Measurements from ENCODE around the gene DEPDC1B.
"Not testable (repeated sequence)": the region's sequence is repeated elsewhere in the genome, so short reads cannot be mapped to it uniquely, and the experiment has no call there.

The DEPDC1B gene

GRCh38 chr5:60634051-60634450, 65.9 kb downstream of the DEPDC1B start:
- FAIRE-seq, result no peak
- no peak for TF ChIP-seq POLR2AphosphoS5 (IDR thresholded peaks at IDR 0.05; ENCODE audit: low read depth, low read length)
- no peak for DNase-seq (ENCODE audit: insufficient read length, low spot score)

DNA sequence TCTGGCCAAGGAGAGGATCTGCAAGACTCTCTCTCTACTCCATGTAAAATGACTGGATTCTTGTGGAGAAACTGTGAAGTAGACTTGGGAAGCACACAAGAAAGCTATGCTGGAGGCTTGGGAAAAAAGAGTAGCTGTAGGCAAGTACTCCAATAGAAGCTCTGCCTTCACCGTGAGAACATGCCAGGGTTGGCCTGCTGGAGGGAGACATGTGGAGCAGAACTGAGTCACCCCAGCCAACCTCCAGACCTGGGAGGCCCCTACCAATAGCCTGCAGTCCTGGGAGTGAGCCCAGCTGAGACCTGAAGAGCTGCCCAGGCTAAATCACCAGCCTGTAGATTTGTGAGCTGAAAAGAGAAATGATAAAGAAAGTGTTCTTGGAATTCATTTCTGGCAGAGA, 66.6 kb downstream of the DEPDC1B start:
- DNase-seq (ENCODE audit: insufficient read length, low spot score), result no peak
- TF ChIP-seq SPI1 (IDR thresholded peaks at IDR 0.05; ENCODE audit: low read depth, low read length), result no peak
- no peak for TF ChIP-seq PAX5 (IDR thresholded peaks at IDR 0.05; ENCODE audit: insufficient read depth, low read length, severe bottlenecking)
- TF ChIP-seq POU2F2 (IDR thresholded peaks at IDR 0.05; ENCODE audit: low read depth, low read length), result no peak
- TF ChIP-seq TAF1 (IDR thresholded peaks at IDR 0.05; ENCODE audit: low read depth, low read length), result no peak
- no peak for TF ChIP-seq POLR2AphosphoS5 (IDR thresholded peaks at IDR 0.05; ENCODE audit: low read depth, low read length)
- no peak for TF ChIP-seq POLR2A (IDR thresholded peaks at IDR 0.05; ENCODE audit: low read depth, low read length)

DNA sequence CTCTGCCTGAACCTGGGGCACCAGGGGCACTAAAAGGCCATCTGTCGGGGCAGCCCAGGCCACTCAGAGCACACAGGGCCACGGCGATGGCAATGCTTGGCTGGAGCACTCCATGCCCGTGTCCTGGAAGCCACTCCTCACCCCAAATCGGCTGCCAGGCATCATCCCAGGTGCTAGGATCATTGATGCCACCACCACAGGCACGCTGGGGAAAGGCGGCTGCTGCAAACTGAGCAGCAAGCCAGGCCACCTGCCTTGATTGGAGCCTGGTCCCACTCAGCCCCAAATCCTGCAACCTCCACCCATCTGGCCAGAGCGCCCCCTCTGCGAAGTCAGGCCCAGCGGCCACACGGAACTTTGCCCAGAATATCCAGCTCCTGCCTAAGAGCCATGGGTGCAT, 67.8 kb downstream of the DEPDC1B start:
- DNase-seq (ENCODE audit: insufficient read length, low spot score) (no peak), FAIRE-seq (no peak)
- TF ChIP-seq TAF1 (IDR thresholded peaks at IDR 0.05; ENCODE audit: low read depth, low read length), result no peak
- no peak for TF ChIP-seq POU2F2 (IDR thresholded peaks at IDR 0.05; ENCODE audit: low read depth, low read length)
- no peak for TF ChIP-seq PAX5 (IDR thresholded peaks at IDR 0.05; ENCODE audit: insufficient read depth, low read length, severe bottlenecking)
- no peak for TF ChIP-seq SPI1 (IDR thresholded peaks at IDR 0.05; ENCODE audit: low read depth, low read length)
- TF ChIP-seq POLR2A (IDR thresholded peaks at IDR 0.05; ENCODE audit: low read depth, low read length), result no peak
- TF ChIP-seq POLR2AphosphoS5 (IDR thresholded peaks at IDR 0.05; ENCODE audit: low read depth, low read length), result no peak

More for the DNA sequence above, 66.6 kb downstream of the DEPDC1B start:
- no peak for FAIRE-seq

DNA sequence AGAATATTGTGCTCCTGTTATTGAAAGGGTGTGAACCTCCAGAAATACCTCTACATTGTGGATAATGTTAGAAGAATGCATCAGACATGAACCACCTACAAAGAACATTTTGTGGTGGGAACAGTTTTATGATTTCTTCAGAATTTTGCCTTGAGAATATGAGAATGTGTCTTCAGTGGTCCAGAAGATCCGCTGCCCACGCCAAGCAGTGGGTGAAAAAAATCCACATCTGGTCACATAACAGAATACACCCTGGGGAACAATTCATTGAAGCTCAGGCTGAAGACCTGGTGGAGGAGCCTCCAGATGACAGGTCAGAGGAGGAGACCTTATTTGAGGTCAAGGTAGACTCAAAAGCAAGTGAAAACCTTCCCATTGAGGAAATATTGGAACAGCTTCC, 69.1 kb downstream of the DEPDC1B start:
- DNase-seq (ENCODE audit: insufficient read length, low spot score) (no peak), FAIRE-seq (no peak)
- TF ChIP-seq POU2F2 (IDR thresholded peaks at IDR 0.05; ENCODE audit: low read depth, low read length) (no peak), POLR2A (IDR thresholded peaks at IDR 0.05; ENCODE audit: low read depth, low read length) (no peak), PAX5 (IDR thresholded peaks at IDR 0.05; ENCODE audit: insufficient read depth, low read length, severe bottlenecking) (no peak), POLR2AphosphoS5 (IDR thresholded peaks at IDR 0.05; ENCODE audit: low read depth, low read length) (no peak), TAF1 (IDR thresholded peaks at IDR 0.05; ENCODE audit: low read depth, low read length) (no peak), SPI1 (IDR thresholded peaks at IDR 0.05; ENCODE audit: low read depth, low read length) (no peak)

GRCh38 chr5:60630179-60630578, 69.8 kb downstream of the DEPDC1B start:
- FAIRE-seq, result no peak
- TF ChIP-seq PAX5 (IDR thresholded peaks at IDR 0.05; ENCODE audit: insufficient read depth, low read length, severe bottlenecking) (no peak), POLR2A (IDR thresholded peaks at IDR 0.05; ENCODE audit: low read depth, low read length) (no peak), POU2F2 (IDR thresholded peaks at IDR 0.05; ENCODE audit: low read depth, low read length) (no peak), SPI1 (IDR thresholded peaks at IDR 0.05; ENCODE audit: low read depth, low read length) (no peak), POLR2AphosphoS5 (IDR thresholded peaks at IDR 0.05; ENCODE audit: low read depth, low read length) (no peak), TAF1 (IDR thresholded peaks at IDR 0.05; ENCODE audit: low read depth, low read length) (no peak)
- no peak for DNase-seq (ENCODE audit: insufficient read length, low spot score)

- not testable (repeated sequence) for FAIRE-seq; DNase-seq (ENCODE audit: insufficient read length, low spot score)
These were observed 75.1 kb downstream of the DEPDC1B start for GRCh38 chr5:60624875-60625274.

GRCh38 chr5:60620752-60621151, 79.2 kb downstream of the DEPDC1B start:
- FAIRE-seq; DNase-seq (ENCODE audit: insufficient read length, low spot score): not testable (repeated sequence)

- TF ChIP-seq POLR2A (IDR thresholded peaks at IDR 0.05; ENCODE audit: low read depth, low read length), result no peak
- no peak for TF ChIP-seq POU2F2 (IDR thresholded peaks at IDR 0.05; ENCODE audit: low read depth, low read length)
- TF ChIP-seq POLR2AphosphoS5 (IDR thresholded peaks at IDR 0.05; ENCODE audit: low read depth, low read length), result no peak
- TF ChIP-seq SPI1 (IDR thresholded peaks at IDR 0.05; ENCODE audit: low read depth, low read length), result no peak
- no peak for TF ChIP-seq TAF1 (IDR thresholded peaks at IDR 0.05; ENCODE audit: low read depth, low read length)
- no peak for TF ChIP-seq PAX5 (IDR thresholded peaks at IDR 0.05; ENCODE audit: insufficient read depth, low read length, severe bottlenecking)
- DNase-seq (ENCODE audit: insufficient read length, low spot score) (no peak), FAIRE-seq (no peak)
These were observed 86.1 kb downstream of the DEPDC1B start for GRCh38 chr5:60613826-60614225.

GRCh38 chr5:60611099-60611740, 88.7 kb downstream of the DEPDC1B start:
- FAIRE-seq (no peak), DNase-seq (ENCODE audit: insufficient read length, low spot score) (no peak)
- no peak for TF ChIP-seq SPI1 (IDR thresholded peaks at IDR 0.05; ENCODE audit: low read depth, low read length)

GRCh38 chr5:60604771-60605170, 95.2 kb downstream of the DEPDC1B start:
- DNase-seq (ENCODE audit: insufficient read length, low spot score), result no peak
- no peak for FAIRE-seq
- TF ChIP-seq PAX5 (IDR thresholded peaks at IDR 0.05; ENCODE audit: insufficient read depth, low read length, severe bottlenecking), result no peak
- TF ChIP-seq POLR2AphosphoS5 (IDR thresholded peaks at IDR 0.05; ENCODE audit: low read depth, low read length), result no peak
- no peak for TF ChIP-seq POLR2A (IDR thresholded peaks at IDR 0.05; ENCODE audit: low read depth, low read length)
- no peak for TF ChIP-seq POU2F2 (IDR thresholded peaks at IDR 0.05; ENCODE audit: low read depth, low read length)
- TF ChIP-seq SPI1 (IDR thresholded peaks at IDR 0.05; ENCODE audit: low read depth, low read length), result no peak
- TF ChIP-seq TAF1 (IDR thresholded peaks at IDR 0.05; ENCODE audit: low read depth, low read length), result no peak

GRCh38 chr5:60598424-60598823, 101.5 kb downstream of the DEPDC1B start:
- FAIRE-seq, result peak; percentile 62

More at GRCh38 chr5:60598424-60598823, 101.5 kb downstream of the DEPDC1B start:
- no peak for TF ChIP-seq TAF1 (IDR thresholded peaks at IDR 0.05; ENCODE audit: low read depth, low read length)
- no peak for TF ChIP-seq POLR2AphosphoS5 (IDR thresholded peaks at IDR 0.05; ENCODE audit: low read depth, low read length)
- DNase-seq (ENCODE audit: insufficient read length, low spot score), result no peak
